K562 (cell line): ENCODE results near the gene RNASEH2C. TPM values are rescaled to one million over a fixed set of nuclear protein-coding genes. Genes with fewer than 3 reads are reported as not detected.

Experiments
- CBX8 ChIP-seq: fragments of 200-600 bp; sonication (generic); IDR thresholded peaks from 2 replicates; pipeline ENCODE4 v1.6.1; 2012; ENCODE audit warnings: borderline replicate concordance, mixed run types, low read depth, mild to moderate bottlenecking, moderate library complexity, mixed read lengths, low read length, control low read depth, inconsistent platforms; ENCODE audit not compliant: poor library complexity, severe bottlenecking; ENCODE audit errors: extremely low read depth
- DNMT1 ChIP-seq: fragments of 450-650 bp; IDR thresholded peaks from 2 replicates; pipeline ENCODE4 v1.6.1; 2016; ENCODE audit warnings: antibody characterized with exemption, mild to moderate bottlenecking
- EWSR1 ChIP-seq: fragments of 450-650 bp; IDR thresholded peaks from 2 replicates; pipeline ENCODE4 v1.6.1; 2018; ENCODE audit warnings: borderline replicate concordance, mild to moderate bottlenecking, low read depth, moderate library complexity; ENCODE audit not compliant: partially characterized antibody
- FOXP4 ChIP-seq: sonication (generic); formaldehyde crosslinking; IDR thresholded peaks from 2 replicates; pipeline ENCODE4 v1.8.0; 2022; ENCODE audit warnings: mild to moderate bottlenecking, missing genetic modification reagents, borderline replicate concordance
- HDAC8 ChIP-seq: fragments of 450-650 bp; IDR thresholded peaks from 2 replicates; pipeline ENCODE4 v1.6.1; 2016; ENCODE audit warnings: mild to moderate bottlenecking, missing genetic modification characterization, moderate library complexity, missing compliant biosample characterization
- HNRNPUL1 ChIP-seq: fragments of 200-400 bp; formaldehyde crosslinking; IDR thresholded peaks from 2 replicates; pipeline ENCODE4 v1.6.1; 2017; ENCODE audit warnings: low read length
- JUNB ChIP-seq: fragments of 450-650 bp; formaldehyde crosslinking; conservative IDR thresholded peaks from 2 replicates; pipeline ENCODE4 v1.4.0; 2020; ENCODE audit warnings: mild to moderate bottlenecking
- KLF10 ChIP-seq: fragments of 250-450 bp; sonication (Bioruptor Pico); IDR thresholded peaks from 2 replicates; pipeline ENCODE4 v1.6.1; 2021; ENCODE audit warnings: matching md5 sums
- LARP7 ChIP-seq: fragments of 450-650 bp; IDR thresholded peaks from 2 replicates; pipeline ENCODE4 v1.6.1; 2016
- POLR2AphosphoS2 ChIP-seq: IDR thresholded peaks from 2 replicates; pipeline ENCODE4 v1.6.1; 2012; ENCODE audit warnings: low read length, improper control_type of control experiment
- PRPF4 ChIP-seq: fragments of 200-400 bp; formaldehyde crosslinking; IDR thresholded peaks from one replicate; pipeline ENCODE4 v1.6.1; 2017; ENCODE audit warnings: low read length, low read depth, mild to moderate bottlenecking; ENCODE audit not compliant: insufficient read depth, poor library complexity, severe bottlenecking
- RFX1 ChIP-seq: fragments of 450-650 bp; IDR thresholded peaks from 2 replicates; pipeline ENCODE4 v1.6.1; 2016; ENCODE audit warnings: mild to moderate bottlenecking, moderate library complexity
- SRSF3 ChIP-seq: fragments of 200-400 bp; formaldehyde crosslinking; IDR thresholded peaks from 2 replicates; pipeline ENCODE4 v1.6.1; 2016; ENCODE audit warnings: mild to moderate bottlenecking, low read length, moderate library complexity; ENCODE audit not compliant: insufficient read depth
- YY1 ChIP-seq, 3 experiments: IDR thresholded peaks; 2 replicates each; pipeline ENCODE4 v1.6.1; 2011; ENCODE audit warnings: low read length in 2 of 3, mild to moderate bottlenecking in 2 of 3, moderate library complexity in 2 of 3, borderline replicate concordance in 1 of 3, control low read depth in 1 of 3, low read depth in 1 of 3; ENCODE audit not compliant: insufficient read depth in 3 of 3, insufficient replicate concordance in 2 of 3, control insufficient read depth in 1 of 3, insufficient read length in 1 of 3; ENCODE audit errors: extremely low read depth in 1 of 3
- ZFP36 ChIP-seq: fragments of 150-350 bp; IDR thresholded peaks from 2 replicates; pipeline ENCODE4 v1.6.1; 2018; ENCODE audit warnings: low read length, low read depth; ENCODE audit not compliant: partially characterized antibody
- ZNF12 ChIP-seq: sonication (generic); formaldehyde crosslinking; IDR thresholded peaks from 2 replicates; pipeline ENCODE4 v1.4.0; 2020; ENCODE audit warnings: mild to moderate bottlenecking, missing genetic modification reagents
- ZNF253 ChIP-seq: fragments of 250-450 bp; sonication (Bioruptor Pico); conservative IDR thresholded peaks from 2 replicates; pipeline ENCODE4 v1.6.1; 2021; ENCODE audit warnings: mild to moderate bottlenecking
- ZNF311 ChIP-seq: fragments of 250-450 bp; sonication (Bioruptor Pico); IDR thresholded peaks from 2 replicates; pipeline ENCODE4 v1.4.0; 2020; ENCODE audit warnings: mild to moderate bottlenecking, moderate library complexity
- ZNF324 ChIP-seq: fragments of 250-450 bp; sonication (Bioruptor Pico); IDR thresholded peaks from 2 replicates; pipeline ENCODE4 v1.4.0; 2020; ENCODE audit warnings: mild to moderate bottlenecking
- ZSCAN32 ChIP-seq: fragments of 450-650 bp; formaldehyde crosslinking; IDR thresholded peaks from 2 replicates; pipeline ENCODE4 v1.4.0; 2020; ENCODE audit warnings: mild to moderate bottlenecking, moderate library complexity
- polyA plus RNA-seq, 8 experiments: library from polyadenylated mRNA; depleted of rRNA in 4 of 8; stranded (reverse) in 5 of 8; unstranded in 3 of 8; fragments of >200 nt; fragmentation: Nextera tagmentation in 2 of 8; fragmentation: Illumina TruSeq in 1 of 8; extraction: Ambion mirVana in 2 of 8; extraction: Trizol in 1 of 8; gene quantifications; 2 replicates each; pipeline versions ENCODE4 v1.2.1 to v1.2.3, GENCODE V29; 2011 to 2014; ENCODE audit warnings: inconsistent platforms in 1 of 8, missing spikeins in 1 of 8
- total RNA-seq, 7 experiments: library from RNA; depleted of rRNA in 6 of 7; stranded (reverse); fragments of >200 nt in 6 of 7; fragmentation: Illumina TruSeq in 2 of 7; extraction: Trizol in 2 of 7; gene quantifications; 2 replicates each; pipeline versions ENCODE4 v1.2.1 to v1.2.3, GENCODE V29; 2011 to 2021; ENCODE audit warnings: low replicate concordance in 1 of 7
- TF ChIP-seq, protein P1 (sequence below): fragments of 450-650 bp; IDR thresholded peaks from 2 replicates; pipeline ENCODE4 v1.6.1; 2016
- TF ChIP-seq, protein P2 (sequence below): fragments of 450-650 bp; formaldehyde crosslinking; IDR thresholded peaks from 2 replicates; pipeline ENCODE4 v1.4.0; 2020; ENCODE audit warnings: mild to moderate bottlenecking, moderate library complexity
- TF ChIP-seq, protein P3 (sequence below), 2 experiments: IDR thresholded peaks; 2 replicates each; pipeline ENCODE4 v1.6.1; 2011; ENCODE audit warnings: borderline replicate concordance in 1 of 2, control low read depth in 1 of 2, low read depth in 1 of 2, low read length in 1 of 2, mild to moderate bottlenecking in 1 of 2, mixed read lengths in 1 of 2, moderate library complexity in 1 of 2; ENCODE audit not compliant: insufficient read depth in 1 of 2, insufficient read length in 1 of 2, poor library complexity in 1 of 2, severe bottlenecking in 1 of 2; ENCODE audit errors: extremely low read depth in 1 of 2

Gene RNASEH2C
- total and polyA plus RNA-seq, 9 of the 15 experiments (the other 6 are each of a cell fraction or from before 2014, with no cell fraction given) = 5.4 to 78.2 (median 15.6) TPM

- no peak for TF ChIP-seq FOXP4 (CRISPR knock-in tag)
- no peak for TF ChIP-seq ZNF311 (CRISPR knock-in tag)
- TF ChIP-seq HDAC8 (tag) = no peak
- TF ChIP-seq ZNF253 (CRISPR knock-in tag) = no peak
- no peak for TF ChIP-seq PRPF4
- peak; percentile 15 for TF ChIP-seq ZFP36
- TF ChIP-seq POLR2AphosphoS2 = no peak
- TF ChIP-seq JUNB (CRISPR knock-in tag) = no peak
- no peak for TF ChIP-seq LARP7
- TF ChIP-seq ZSCAN32 = no peak
- no peak for TF ChIP-seq ZNF12 (CRISPR knock-in tag)
- no peak for TF ChIP-seq SRSF3
- TF ChIP-seq, protein P1, sequence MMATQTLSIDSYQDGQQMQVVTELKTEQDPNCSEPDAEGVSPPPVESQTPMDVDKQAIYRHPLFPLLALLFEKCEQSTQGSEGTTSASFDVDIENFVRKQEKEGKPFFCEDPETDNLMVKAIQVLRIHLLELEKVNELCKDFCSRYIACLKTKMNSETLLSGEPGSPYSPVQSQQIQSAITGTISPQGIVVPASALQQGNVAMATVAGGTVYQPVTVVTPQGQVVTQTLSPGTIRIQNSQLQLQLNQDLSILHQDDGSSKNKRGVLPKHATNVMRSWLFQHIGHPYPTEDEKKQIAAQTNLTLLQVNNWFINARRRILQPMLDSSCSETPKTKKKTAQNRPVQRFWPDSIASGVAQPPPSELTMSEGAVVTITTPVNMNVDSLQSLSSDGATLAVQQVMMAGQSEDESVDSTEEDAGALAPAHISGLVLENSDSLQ = no peak
- TF ChIP-seq, protein P2, sequence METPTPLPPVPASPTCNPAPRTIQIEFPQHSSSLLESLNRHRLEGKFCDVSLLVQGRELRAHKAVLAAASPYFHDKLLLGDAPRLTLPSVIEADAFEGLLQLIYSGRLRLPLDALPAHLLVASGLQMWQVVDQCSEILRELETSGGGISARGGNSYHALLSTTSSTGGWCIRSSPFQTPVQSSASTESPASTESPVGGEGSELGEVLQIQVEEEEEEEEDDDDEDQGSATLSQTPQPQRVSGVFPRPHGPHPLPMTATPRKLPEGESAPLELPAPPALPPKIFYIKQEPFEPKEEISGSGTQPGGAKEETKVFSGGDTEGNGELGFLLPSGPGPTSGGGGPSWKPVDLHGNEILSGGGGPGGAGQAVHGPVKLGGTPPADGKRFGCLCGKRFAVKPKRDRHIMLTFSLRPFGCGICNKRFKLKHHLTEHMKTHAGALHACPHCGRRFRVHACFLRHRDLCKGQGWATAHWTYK = no peak
- TF ChIP-seq ZNF324 (CRISPR knock-in tag) = no peak
- TF ChIP-seq CBX8 = no peak
- TF ChIP-seq YY1 (IDR thresholded peaks at IDR 0.05; ENCODE audit: borderline replicate concordance in 1 of 3, control insufficient read depth in 1 of 3, extremely low read depth in 1 of 3, insufficient read depth in 3 of 3, insufficient read length in 1 of 3, insufficient replicate concordance in 2 of 3, low read depth in 1 of 3, low read length in 2 of 3) = no peak
- TF ChIP-seq KLF10 = no peak
- peak; percentile 91 for TF ChIP-seq RFX1
- no peak for TF ChIP-seq DNMT1
- no peak for TF ChIP-seq EWSR1
- TF ChIP-seq HNRNPUL1 = no peak
- TF ChIP-seq, protein P3, sequence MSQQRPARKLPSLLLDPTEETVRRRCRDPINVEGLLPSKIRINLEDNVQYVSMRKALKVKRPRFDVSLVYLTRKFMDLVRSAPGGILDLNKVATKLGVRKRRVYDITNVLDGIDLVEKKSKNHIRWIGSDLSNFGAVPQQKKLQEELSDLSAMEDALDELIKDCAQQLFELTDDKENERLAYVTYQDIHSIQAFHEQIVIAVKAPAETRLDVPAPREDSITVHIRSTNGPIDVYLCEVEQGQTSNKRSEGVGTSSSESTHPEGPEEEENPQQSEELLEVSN (IDR thresholded peaks at IDR 0.05; ENCODE audit: borderline replicate concordance in 1 of 2, extremely low read depth in 1 of 2, insufficient read depth in 1 of 2, insufficient read length in 1 of 2, low read depth in 1 of 2, low read length in 1 of 2, poor library complexity in 1 of 2, severe bottlenecking in 1 of 2) = no peak
Observed at GRCh38 chr11:65709661-65710060, 10.9 kb downstream of the RNASEH2C start (continued).
